Measurements from ENCODE around the gene APCDD1L. TPM values are rescaled to one million over a fixed set of nuclear protein-coding genes. Genes with fewer than 3 reads are reported as not detected.
"Not testable (repeated sequence)": the region's sequence is repeated elsewhere in the genome, so short reads cannot be mapped to it uniquely, and the experiment has no call there.

Gene APCDD1L
- total and polyA plus RNA-seq, 4 donors: 0.04 TPM; not detected in 3

DNA sequence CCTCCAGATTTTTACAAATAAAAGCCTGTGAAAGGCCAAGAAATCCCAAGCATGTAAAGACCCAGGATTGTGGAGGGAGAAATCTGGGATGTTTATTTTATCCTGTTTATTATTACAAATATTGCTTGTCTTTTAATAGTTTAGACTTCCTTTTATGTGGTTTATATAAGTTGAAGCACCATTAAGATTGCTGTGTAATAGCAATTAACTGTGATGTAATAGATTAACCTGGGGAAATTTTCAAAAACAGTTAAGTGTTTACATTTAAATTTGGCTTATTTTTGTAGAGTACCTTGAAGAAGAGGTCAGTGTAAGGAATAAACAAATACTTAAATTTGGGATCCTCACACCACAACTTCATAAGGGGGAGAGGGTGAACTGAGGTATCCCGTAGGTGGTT lies 99.1 kb downstream of the APCDD1L start (continued):
- TF ChIP-seq FOXA1 (IDR thresholded peaks at IDR 0.05) (no peak), GABPA (IDR thresholded peaks at IDR 0.05 in 1 of 2, conservative IDR thresholded peaks at IDR 0.05 in 1 of 2) (no peak), SP1 (IDR thresholded peaks at IDR 0.05) (no peak)
- TF ChIP-seq, protein P1, sequence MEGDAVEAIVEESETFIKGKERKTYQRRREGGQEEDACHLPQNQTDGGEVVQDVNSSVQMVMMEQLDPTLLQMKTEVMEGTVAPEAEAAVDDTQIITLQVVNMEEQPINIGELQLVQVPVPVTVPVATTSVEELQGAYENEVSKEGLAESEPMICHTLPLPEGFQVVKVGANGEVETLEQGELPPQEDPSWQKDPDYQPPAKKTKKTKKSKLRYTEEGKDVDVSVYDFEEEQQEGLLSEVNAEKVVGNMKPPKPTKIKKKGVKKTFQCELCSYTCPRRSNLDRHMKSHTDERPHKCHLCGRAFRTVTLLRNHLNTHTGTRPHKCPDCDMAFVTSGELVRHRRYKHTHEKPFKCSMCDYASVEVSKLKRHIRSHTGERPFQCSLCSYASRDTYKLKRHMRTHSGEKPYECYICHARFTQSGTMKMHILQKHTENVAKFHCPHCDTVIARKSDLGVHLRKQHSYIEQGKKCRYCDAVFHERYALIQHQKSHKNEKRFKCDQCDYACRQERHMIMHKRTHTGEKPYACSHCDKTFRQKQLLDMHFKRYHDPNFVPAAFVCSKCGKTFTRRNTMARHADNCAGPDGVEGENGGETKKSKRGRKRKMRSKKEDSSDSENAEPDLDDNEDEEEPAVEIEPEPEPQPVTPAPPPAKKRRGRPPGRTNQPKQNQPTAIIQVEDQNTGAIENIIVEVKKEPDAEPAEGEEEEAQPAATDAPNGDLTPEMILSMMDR (IDR thresholded peaks at IDR 0.05; ENCODE audit: low read depth, low read length, missing input control): no peak

DNA sequence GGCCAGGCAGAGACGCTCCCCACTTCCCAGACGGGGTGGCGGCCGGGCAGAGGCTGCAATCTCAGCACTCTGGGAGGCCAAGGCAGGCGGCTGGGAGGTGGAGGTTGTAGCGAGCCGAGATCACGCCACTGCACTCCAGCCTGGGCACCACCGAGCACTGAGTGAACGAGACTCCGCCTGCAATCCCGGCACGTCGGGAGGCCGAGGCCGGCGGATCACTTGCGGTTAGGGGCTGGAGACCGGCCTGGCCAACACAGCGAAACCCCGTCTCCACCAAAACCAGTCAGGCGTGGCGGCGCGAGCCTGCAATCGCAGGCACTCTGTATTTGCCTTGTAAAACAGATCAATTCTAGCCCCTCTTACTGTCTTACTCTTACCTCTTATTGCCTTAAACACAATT lies 100.4 kb downstream of the APCDD1L start:
- H3K4me3 ChIP-seq (ENCODE audit: low read depth in 1 of 3, low read length in 3 of 3); DNase-seq (ENCODE audit: low spot score); H3K9ac ChIP-seq (ENCODE audit: low read depth in 1 of 2, low read length in 2 of 2); H3K27ac ChIP-seq (ENCODE audit: low read depth in 1 of 2, low read length in 2 of 2); H3K27me3 ChIP-seq (ENCODE audit: control insufficient read depth in 4 of 4, insufficient read depth in 4 of 4, low read length in 3 of 4); H3K9me3 ChIP-seq (ENCODE audit: control insufficient read depth in 4 of 4, low read length in 3 of 4); H3K36me3 ChIP-seq (ENCODE audit: control insufficient read depth in 4 of 4, insufficient read depth in 3 of 4, low read depth in 1 of 4, low read length in 3 of 4): not testable (repeated sequence)
- WGBS: 98% methylated on average over 26 of the region's 26 CpGs
- H3K4me1 ChIP-seq (ENCODE audit: control insufficient read depth in 4 of 4, insufficient read depth in 4 of 4, low read length in 3 of 4): peaks cover 3 to 10% (median 4%) of the 10 kb centered on the region in 4 donors

DNA sequence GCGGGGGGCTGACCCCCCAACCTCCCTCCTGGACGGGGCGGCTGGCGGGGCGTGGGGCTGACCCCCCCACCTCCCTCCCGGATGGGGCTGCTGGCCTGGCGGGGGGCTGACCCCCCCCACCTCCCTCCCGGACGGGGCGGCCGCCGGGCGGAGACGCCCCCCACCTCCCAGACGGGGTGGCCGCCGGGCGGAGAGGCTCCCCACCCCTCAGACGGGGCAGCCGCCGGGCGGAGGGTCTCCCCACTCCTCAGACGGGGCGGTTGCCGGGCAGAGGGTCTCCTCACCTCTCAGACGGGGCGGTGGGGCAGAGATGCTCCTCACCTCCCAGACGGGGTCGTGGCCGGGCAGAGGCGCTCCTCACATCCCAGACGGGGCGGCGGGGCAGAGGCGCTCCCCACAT lies 101.0 kb downstream of the APCDD1L start:
- H3K27ac ChIP-seq (ENCODE audit: low read depth in 1 of 2, low read length in 2 of 2); H3K9me3 ChIP-seq (ENCODE audit: control insufficient read depth in 4 of 4, low read length in 3 of 4); DNase-seq (ENCODE audit: low spot score); H3K4me3 ChIP-seq (ENCODE audit: low read depth in 1 of 3, low read length in 3 of 3); H3K27me3 ChIP-seq (ENCODE audit: control insufficient read depth in 4 of 4, insufficient read depth in 4 of 4, low read length in 3 of 4); H3K9ac ChIP-seq (ENCODE audit: low read depth in 1 of 2, low read length in 2 of 2); H3K36me3 ChIP-seq (ENCODE audit: control insufficient read depth in 4 of 4, insufficient read depth in 3 of 4, low read depth in 1 of 4, low read length in 3 of 4): not testable (repeated sequence)
- 97% methylated on average over 31 of the region's 35 CpGs for WGBS
- H3K4me1 ChIP-seq (ENCODE audit: control insufficient read depth in 4 of 4, insufficient read depth in 4 of 4, low read length in 3 of 4): peaks cover 3 to 10% (median 4%) of the 10 kb centered on the region in 4 donors

Other genes starting within 250 kb of the APCDD1L start
- 1 to 10 TPM; 7.5 to 8.1 TPM for gene RAB22A, start 205.7 kb downstream of the APCDD1L start, total RNA-seq
- 1 to 10 TPM; 3.0 to 4.2 TPM for gene RAB22A, start 205.7 kb downstream of the APCDD1L start, polyA plus RNA-seq
- gene VAPB, start 126.2 kb downstream of the APCDD1L start, total RNA-seq: 10 to 100 TPM; 12.2 to 21.7 TPM
- gene VAPB, start 126.2 kb downstream of the APCDD1L start, polyA plus RNA-seq: 10 to 100 TPM; 16.3 to 20.8 TPM
- 10 to 100 TPM; 18.6 to 32.5 TPM for gene STX16, start 135.9 kb upstream of the APCDD1L start, total RNA-seq
- gene STX16, start 135.9 kb upstream of the APCDD1L start, polyA plus RNA-seq: 10 to 100 TPM in 1 of 2 donors, 1 to 10 TPM in 1; 8.5 to 14.7 TPM
- 10 to 100 TPM in 1 of 2 donors, 1 to 10 TPM in 1; 8.0 to 13.3 TPM for gene NPEPL1, start 177.4 kb upstream of the APCDD1L start, total RNA-seq
- 10 to 100 TPM; 10.7 to 11.0 TPM for gene NPEPL1, start 177.4 kb upstream of the APCDD1L start, polyA plus RNA-seq